ENCODE measurements around the gene OXA1L. TPM values are rescaled to one million over a fixed set of nuclear protein-coding genes. Genes with fewer than 3 reads are reported as not detected.

Gene OXA1L
- total and polyA plus RNA-seq, 2 donors from 2014 or later = 80.8 to 101 TPM

DNA sequence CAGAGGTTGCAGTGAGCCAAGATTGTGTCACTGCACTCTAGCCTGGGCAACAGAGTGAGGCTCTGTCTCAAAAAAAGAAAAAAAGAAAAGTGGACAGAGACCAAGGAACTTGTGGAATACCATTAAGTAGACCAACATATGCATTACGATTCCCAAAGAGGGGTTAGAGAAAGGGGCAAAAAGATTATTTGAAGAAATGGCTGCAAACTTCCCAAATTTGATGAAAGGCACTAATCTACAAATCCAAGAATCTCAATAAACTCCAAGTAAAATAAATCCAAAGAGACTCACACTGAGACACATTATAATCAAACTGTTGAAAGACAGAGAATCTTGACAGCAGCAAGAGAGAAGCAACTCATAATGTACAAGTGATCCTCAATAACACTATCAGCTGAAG lies 4.8 kb upstream of the OXA1L start:
- H3K27me3 ChIP-seq (ENCODE audit: control insufficient read depth, insufficient read depth, low read length) = no peaks in the 10 kb centered on the region
- intact Hi-C loops (cut with DNase I) = no loop called here
- no peak overlapping the region for H3K4me3 ChIP-seq (ENCODE audit: low read length in 3 of 3)
- FAIRE-seq (no peak), DNase-seq (no peak)
- H3K9ac ChIP-seq (ENCODE audit: low read length in 3 of 3) = no peak overlapping the region
- peaks cover 0 to 5% (median 0%) of the 10 kb centered on the region in 3 donors for H3K9me3 ChIP-seq (ENCODE audit: control insufficient read depth in 2 of 3, insufficient read depth in 1 of 3, low read length in 3 of 3)
- no peak overlapping the region for H3K27ac ChIP-seq (ENCODE audit: low read depth in 2 of 2, low read length in 2 of 2)
- TF ChIP-seq, protein P1, sequence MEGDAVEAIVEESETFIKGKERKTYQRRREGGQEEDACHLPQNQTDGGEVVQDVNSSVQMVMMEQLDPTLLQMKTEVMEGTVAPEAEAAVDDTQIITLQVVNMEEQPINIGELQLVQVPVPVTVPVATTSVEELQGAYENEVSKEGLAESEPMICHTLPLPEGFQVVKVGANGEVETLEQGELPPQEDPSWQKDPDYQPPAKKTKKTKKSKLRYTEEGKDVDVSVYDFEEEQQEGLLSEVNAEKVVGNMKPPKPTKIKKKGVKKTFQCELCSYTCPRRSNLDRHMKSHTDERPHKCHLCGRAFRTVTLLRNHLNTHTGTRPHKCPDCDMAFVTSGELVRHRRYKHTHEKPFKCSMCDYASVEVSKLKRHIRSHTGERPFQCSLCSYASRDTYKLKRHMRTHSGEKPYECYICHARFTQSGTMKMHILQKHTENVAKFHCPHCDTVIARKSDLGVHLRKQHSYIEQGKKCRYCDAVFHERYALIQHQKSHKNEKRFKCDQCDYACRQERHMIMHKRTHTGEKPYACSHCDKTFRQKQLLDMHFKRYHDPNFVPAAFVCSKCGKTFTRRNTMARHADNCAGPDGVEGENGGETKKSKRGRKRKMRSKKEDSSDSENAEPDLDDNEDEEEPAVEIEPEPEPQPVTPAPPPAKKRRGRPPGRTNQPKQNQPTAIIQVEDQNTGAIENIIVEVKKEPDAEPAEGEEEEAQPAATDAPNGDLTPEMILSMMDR (IDR thresholded peaks at IDR 0.05; ENCODE audit: borderline replicate concordance, extremely low read depth, insufficient read depth) = no peak
- no peaks in the 10 kb centered on the region for H3K36me3 ChIP-seq (ENCODE audit: control insufficient read depth in 2 of 3, insufficient read depth in 3 of 3, low read length in 3 of 3)
- H3K4me1 ChIP-seq (ENCODE audit: control insufficient read depth in 2 of 3, insufficient read depth in 2 of 3, low read depth in 1 of 3, low read length in 3 of 3) = no peaks in the 10 kb centered on the region

DNA sequence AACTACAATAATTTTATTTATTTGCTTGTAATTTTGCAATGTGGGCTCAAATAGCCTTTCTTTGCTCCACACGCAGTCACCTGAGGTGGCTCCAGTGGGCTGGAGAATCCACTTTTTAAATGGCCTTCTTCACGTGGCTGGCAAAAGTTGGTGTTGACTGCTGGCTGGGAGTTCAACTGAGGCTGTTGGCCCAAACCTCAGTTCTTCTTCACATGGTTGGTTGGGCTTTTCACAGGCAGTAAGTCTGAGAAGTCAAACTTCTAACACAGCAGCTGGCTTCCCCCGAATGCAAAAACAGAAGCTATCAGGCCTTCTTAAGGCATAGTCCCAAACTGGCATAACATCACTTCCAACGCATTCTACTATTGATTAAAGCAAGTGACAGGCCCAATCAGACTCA lies 2.1 kb upstream of the OXA1L start:
- DNase-seq (no peak), FAIRE-seq (no peak)
- H3K27me3 ChIP-seq (ENCODE audit: control insufficient read depth, insufficient read depth, low read length) = no peaks in the 10 kb centered on the region

DNA sequence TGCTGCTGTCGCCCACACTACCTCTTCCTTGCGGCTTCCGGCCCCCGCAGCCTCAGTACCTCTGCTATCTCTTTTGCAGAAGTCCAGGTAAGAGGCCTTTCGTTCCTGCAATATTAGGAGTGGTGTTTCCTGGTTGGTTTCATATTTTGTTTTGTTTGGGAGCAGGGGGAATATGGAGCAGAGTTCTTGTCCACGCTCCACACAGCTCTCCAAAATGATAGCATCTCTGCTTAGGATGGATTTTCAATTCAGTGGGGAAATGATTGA lies 768 bp downstream of the OXA1L start:
- no peaks in the 10 kb centered on the region for H3K27me3 ChIP-seq (ENCODE audit: control insufficient read depth, insufficient read depth, low read length)
- H3K27ac ChIP-seq (ENCODE audit: low read depth in 2 of 2, low read length in 2 of 2) = peak overlapping the region in 1 of 2 donors; percentile 90
- FAIRE-seq (no peak), DNase-seq (no peak)
- TF ChIP-seq, protein P1 (IDR thresholded peaks at IDR 0.05; ENCODE audit: borderline replicate concordance, extremely low read depth, insufficient read depth) = no peak
- peaks cover 0 to 12% (median 8%) of the 10 kb centered on the region in 3 donors for H3K4me1 ChIP-seq (ENCODE audit: control insufficient read depth in 2 of 3, insufficient read depth in 2 of 3, low read depth in 1 of 3, low read length in 3 of 3)
- H3K36me3 ChIP-seq (ENCODE audit: control insufficient read depth in 2 of 3, insufficient read depth in 3 of 3, low read length in 3 of 3) = peaks cover 26 to 31% (median 26%) of the 10 kb centered on the region in 3 donors
- intact Hi-C loops (cut with DNase I) = no loop called here
- H3K4me3 ChIP-seq (ENCODE audit: low read length in 3 of 3) = peak overlapping the region; percentile 78 to 99 (median 79)
- H3K9ac ChIP-seq (ENCODE audit: low read length in 3 of 3) = peak overlapping the region; percentile 19 to 87 (median 68)
- H3K9me3 ChIP-seq (ENCODE audit: control insufficient read depth in 2 of 3, insufficient read depth in 1 of 3, low read length in 3 of 3) = peaks cover 0 to 3% (median 0%) of the 10 kb centered on the region in 3 donors

More for the DNA sequence above, 2.1 kb upstream of the OXA1L start:
- TF ChIP-seq, protein P1 (IDR thresholded peaks at IDR 0.05; ENCODE audit: borderline replicate concordance, extremely low read depth, insufficient read depth) = no peak
- no peak overlapping the region for H3K9ac ChIP-seq (ENCODE audit: low read length in 3 of 3)
- intact Hi-C loops (cut with DNase I) = no loop called here
- H3K9me3 ChIP-seq (ENCODE audit: control insufficient read depth in 2 of 3, insufficient read depth in 1 of 3, low read length in 3 of 3) = peaks cover 0 to 5% (median 0%) of the 10 kb centered on the region in 3 donors
- H3K4me3 ChIP-seq (ENCODE audit: low read length in 3 of 3) = no peak overlapping the region
- no peak overlapping the region for H3K27ac ChIP-seq (ENCODE audit: low read depth in 2 of 2, low read length in 2 of 2)
- H3K4me1 ChIP-seq (ENCODE audit: control insufficient read depth in 2 of 3, insufficient read depth in 2 of 3, low read depth in 1 of 3, low read length in 3 of 3) = peaks cover 0 to 12% (median 8%) of the 10 kb centered on the region in 3 donors
- peaks cover 5 to 8% (median 6%) of the 10 kb centered on the region in 3 donors for H3K36me3 ChIP-seq (ENCODE audit: control insufficient read depth in 2 of 3, insufficient read depth in 3 of 3, low read length in 3 of 3)

DNA sequence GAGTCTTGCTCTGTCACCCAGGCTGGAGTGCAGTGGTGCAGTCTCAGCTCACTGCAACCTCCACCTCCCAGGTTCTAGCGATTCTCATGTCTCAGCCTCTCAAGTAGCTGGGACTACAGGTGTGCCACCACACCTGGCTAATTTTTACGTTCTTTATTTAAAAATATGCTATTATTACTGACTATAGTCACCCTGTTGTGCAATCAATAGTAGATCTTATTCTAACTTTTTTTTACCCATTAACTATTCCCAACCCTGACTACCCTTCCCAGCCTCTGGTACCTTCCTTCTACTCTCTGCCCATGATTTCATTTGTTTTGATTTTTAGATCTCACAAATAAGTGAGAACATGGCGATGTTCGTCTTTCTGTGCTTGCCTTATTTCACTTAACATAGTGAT lies 2.5 kb downstream of the OXA1L start:
- DNase-seq = no peak
- H3K9me3 ChIP-seq (ENCODE audit: control insufficient read depth in 2 of 3, insufficient read depth in 1 of 3, low read length in 3 of 3) = no peaks in the 10 kb centered on the region
- peaks cover 32 to 41% (median 32%) of the 10 kb centered on the region in 3 donors for H3K36me3 ChIP-seq (ENCODE audit: control insufficient read depth in 2 of 3, insufficient read depth in 3 of 3, low read length in 3 of 3)
- H3K27me3 ChIP-seq (ENCODE audit: control insufficient read depth, insufficient read depth, low read length) = no peaks in the 10 kb centered on the region
- TF ChIP-seq, protein P1 (IDR thresholded peaks at IDR 0.05; ENCODE audit: borderline replicate concordance, extremely low read depth, insufficient read depth) = no peak
- no peak for FAIRE-seq
- no peak overlapping the region for H3K9ac ChIP-seq (ENCODE audit: low read length in 3 of 3)
- H3K4me1 ChIP-seq (ENCODE audit: control insufficient read depth in 2 of 3, insufficient read depth in 2 of 3, low read depth in 1 of 3, low read length in 3 of 3) = peaks cover 0 to 12% (median 8%) of the 10 kb centered on the region in 3 donors
- no peak overlapping the region for H3K4me3 ChIP-seq (ENCODE audit: low read length in 3 of 3)
- no peak overlapping the region for H3K27ac ChIP-seq (ENCODE audit: low read depth in 2 of 2, low read length in 2 of 2)
- intact Hi-C loops (cut with DNase I) = no loop called here

Measured in kidney (tissue), 14 donors.